Activated T-helper 1 cell treated with anti-CD3 and anti-CD28 coated beads, Interleukin-12 subunit alpha, Interleukin-12 subunit beta, Interleukin-2, Interleukin-4 antibody, amounts not matched to agents 30 ng/mL and 10 ng/mL and 1 ng/mL, durations not matched to agents 14 hours and 24 hours and 36 hours (primary cell): ENCODE measurements around the gene CTSW. TPM values are rescaled to one million over a fixed set of nuclear protein-coding genes. Genes with fewer than 3 reads are reported as not detected.

Source experiments
- DNase-seq: peaks from one replicate; pipeline ENCODE4 v3.0.0; 2021; ENCODE audit warnings: low spot score
- H3K27ac Mint-ChIP-seq: one replicate; pipeline ENCODE4 v1.8.0; 2021; ENCODE audit warnings: mild to moderate bottlenecking, mixed read lengths
- H3K27me3 Mint-ChIP-seq: one replicate; pipeline ENCODE4 v1.8.0; 2022; ENCODE audit warnings: mild to moderate bottlenecking, moderate library complexity, mixed read lengths; ENCODE audit not compliant: insufficient read depth
- H3K36me3 Mint-ChIP-seq: one replicate; pipeline ENCODE4 v1.8.0; 2021; ENCODE audit warnings: low read depth, mixed read lengths
- H3K4me1 Mint-ChIP-seq: one replicate; pipeline ENCODE4 v1.8.0; 2021; ENCODE audit warnings: low read depth, mixed read lengths
- H3K4me3 Mint-ChIP-seq: one replicate; pipeline ENCODE4 v1.8.0; 2021; ENCODE audit warnings: mild to moderate bottlenecking, moderate library complexity, mixed read lengths
- H3K9me3 Mint-ChIP-seq: one replicate; pipeline ENCODE4 v1.8.0; 2021; ENCODE audit warnings: mixed read lengths
- intact Hi-C: fragments of 100-400 bp; cut with micrococcal nuclease; formaldehyde crosslinking; loops from one replicate; pipeline ENCODE4 v1.15.1; 2024
- total RNA-seq: library from RNA; stranded (reverse); gene quantifications from 2 replicates; pipeline ENCODE4 v1.2.3, GENCODE V29; 2022

Gene CTSW
- total RNA-seq, 1 donor from 2014 or later: 7.4 TPM

GRCh38 chr11:65858681-65859087 lies 21.0 kb upstream of the CTSW start:
- Mint-ChIP-seq H3K4me1 (peaks cover 56% of the 10 kb centered on the region), H3K36me3 (peaks cover 44% of the 10 kb centered on the region), H3K27ac (peak overlapping the region; percentile 99), H3K27me3 (no peaks in the 10 kb centered on the region), H3K4me3 (peak overlapping the region; percentile 96), H3K9me3 (no peaks in the 10 kb centered on the region)
- no peak for DNase-seq
- intact Hi-C loops: loop anchor here (1.0 to 10.0 kb wide), 16 partner anchors 25 to 1546 kb away; partner anchors contain the start of genes B4GAT1, BRMS1, C11orf68 and DRAP1

- Mint-ChIP-seq H3K27ac (peak overlapping the region; percentile 99), H3K9me3 (no peaks in the 10 kb centered on the region), H3K27me3 (no peaks in the 10 kb centered on the region), H3K36me3 (peaks cover 42% of the 10 kb centered on the region), H3K4me1 (peaks cover 50% of the 10 kb centered on the region), H3K4me3 (peak overlapping the region; percentile 96)
- intact Hi-C loops: loop anchor here (1.0 to 10.0 kb wide), 11 partner anchors 41 to 1546 kb away; partner anchors contain the start of genes B4GAT1, BRMS1, C11orf68 and DRAP1
- DNase-seq: peak; percentile 97
Observed at GRCh38 chr11:65859095-65859811, 20.4 kb upstream of the CTSW start.

GRCh38 chr11:65859812-65860277 lies 19.8 kb upstream of the CTSW start:
- no peaks in the 10 kb centered on the region for H3K9me3 Mint-ChIP-seq
- peaks cover 44% of the 10 kb centered on the region for H3K4me1 Mint-ChIP-seq
- intact Hi-C loops: loop anchor here (1.0 to 10.0 kb wide), 18 partner anchors 13 to 1545 kb away; partner anchors contain the start of genes AP5B1, B4GAT1, BANF1 and BRMS1
- H3K27me3 Mint-ChIP-seq: no peaks in the 10 kb centered on the region
- DNase-seq: no peak
- H3K36me3 Mint-ChIP-seq: peaks cover 37% of the 10 kb centered on the region
- peak overlapping the region; percentile 96 for H3K4me3 Mint-ChIP-seq
- H3K27ac Mint-ChIP-seq: peak overlapping the region; percentile 99

GRCh38 chr11:65860278-65861164 lies 19.1 kb upstream of the CTSW start, which contains the start of gene MUS81:
Gene MUS81 (plus strand): TSS chr11:65860433. CDS start chr11:65860754, 321 bp downstream.
- H3K36me3 Mint-ChIP-seq: peaks cover 38% of the 10 kb centered on the region
- intact Hi-C loops: loop anchor here (1.0 kb wide), 7 partner anchors 13 to 192 kb away; partner anchors contain the start of genes AP5B1, BANF1, EIF1AD and FIBP
- no peaks in the 10 kb centered on the region for H3K27me3 Mint-ChIP-seq
- H3K4me3 Mint-ChIP-seq: peak within 1 kb of the TSS; percentile 96
- H3K4me1 Mint-ChIP-seq: peaks cover 38% of the 10 kb centered on the region
- DNase-seq: peak; percentile 94
- H3K27ac Mint-ChIP-seq: peak within 1 kb of the TSS; percentile 99
- H3K9me3 Mint-ChIP-seq: no peaks in the 10 kb centered on the region

GRCh38 chr11:65861165-65861505 lies 18.5 kb upstream of the CTSW start:
- H3K4me3 Mint-ChIP-seq: peak overlapping the region; percentile 96
- H3K36me3 Mint-ChIP-seq: peaks cover 32% of the 10 kb centered on the region
- intact Hi-C loops: no loop called here
- H3K4me1 Mint-ChIP-seq: peaks cover 32% of the 10 kb centered on the region
- no peaks in the 10 kb centered on the region for H3K27me3 Mint-ChIP-seq
- H3K9me3 Mint-ChIP-seq: no peaks in the 10 kb centered on the region
- DNase-seq: no peak
- peak overlapping the region; percentile 89 for H3K27ac Mint-ChIP-seq

GRCh38 chr11:65861533-65862183 lies 18.0 kb upstream of the CTSW start:
- no peaks in the 10 kb centered on the region for H3K27me3 Mint-ChIP-seq
- H3K36me3 Mint-ChIP-seq: peaks cover 27% of the 10 kb centered on the region
- intact Hi-C loops: no loop called here
- no peaks in the 10 kb centered on the region for H3K9me3 Mint-ChIP-seq
- H3K4me1 Mint-ChIP-seq: peaks cover 27% of the 10 kb centered on the region
- peak overlapping the region; percentile 96 for H3K4me3 Mint-ChIP-seq
- H3K27ac Mint-ChIP-seq: peak overlapping the region; percentile 89
- no peak for DNase-seq

GRCh38 chr11:65862191-65862735 lies 17.4 kb upstream of the CTSW start:
- H3K36me3 Mint-ChIP-seq: peaks cover 28% of the 10 kb centered on the region
- peaks cover 24% of the 10 kb centered on the region for H3K4me1 Mint-ChIP-seq
- H3K4me3 Mint-ChIP-seq: peak overlapping the region; percentile 96

GRCh38 chr11:65862941-65863888 lies 16.4 kb upstream of the CTSW start:
- intact Hi-C loops: no loop called here
- peak overlapping the region; percentile 73 for H3K4me3 Mint-ChIP-seq
- no peaks in the 10 kb centered on the region for H3K9me3 Mint-ChIP-seq
- peaks cover 24% of the 10 kb centered on the region for H3K4me1 Mint-ChIP-seq
- no peak overlapping the region for H3K27ac Mint-ChIP-seq
- no peak for DNase-seq
- peaks cover 30% of the 10 kb centered on the region for H3K36me3 Mint-ChIP-seq
- H3K27me3 Mint-ChIP-seq: no peaks in the 10 kb centered on the region

More at GRCh38 chr11:65862191-65862735, 17.4 kb upstream of the CTSW start:
- Mint-ChIP-seq H3K27ac (no peak overlapping the region), H3K9me3 (no peaks in the 10 kb centered on the region), H3K27me3 (no peaks in the 10 kb centered on the region)
- intact Hi-C loops: no loop called here
- no peak for DNase-seq

GRCh38 chr11:65863889-65864705 lies 15.5 kb upstream of the CTSW start:
- Mint-ChIP-seq H3K4me1 (peaks cover 15% of the 10 kb centered on the region), H3K4me3 (no peak overlapping the region), H3K27ac (no peak overlapping the region), H3K27me3 (no peaks in the 10 kb centered on the region), H3K36me3 (peaks cover 30% of the 10 kb centered on the region), H3K9me3 (no peaks in the 10 kb centered on the region)
- intact Hi-C loops: no loop called here
- DNase-seq: no peak

GRCh38 chr11:65864706-65865471 lies 14.7 kb upstream of the CTSW start:
- H3K9me3 Mint-ChIP-seq: no peaks in the 10 kb centered on the region
- intact Hi-C loops: no loop called here
- H3K4me1 Mint-ChIP-seq: peaks cover 10% of the 10 kb centered on the region
- H3K4me3 Mint-ChIP-seq: peak overlapping the region; percentile 31
- H3K36me3 Mint-ChIP-seq: peaks cover 30% of the 10 kb centered on the region
- DNase-seq: no peak
- H3K27ac Mint-ChIP-seq: no peak overlapping the region
- no peaks in the 10 kb centered on the region for H3K27me3 Mint-ChIP-seq
